ENCODE data around the gene DPP10.

DPP10 gene

DNA sequence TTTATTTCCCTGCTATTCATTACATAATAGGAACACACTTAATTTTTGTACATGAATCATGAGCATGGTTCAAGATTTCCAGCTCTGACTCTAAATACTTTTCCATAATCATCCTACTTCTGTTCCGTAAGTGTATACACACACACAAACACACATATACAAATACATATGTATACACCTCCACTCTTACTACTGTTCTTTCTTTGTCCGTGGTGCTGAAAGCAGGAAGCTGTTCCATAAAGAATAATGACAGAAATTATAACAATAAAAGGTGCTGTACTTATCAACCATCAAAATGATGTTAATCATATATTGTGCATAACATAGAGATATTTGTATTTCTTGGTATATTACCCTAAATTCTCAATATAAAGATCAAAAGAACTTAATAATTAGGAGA lies 776.9 kb downstream of the DPP10 start:
- no peak for DNase-seq (ENCODE audit: low read depth, low spot score)

DNA sequence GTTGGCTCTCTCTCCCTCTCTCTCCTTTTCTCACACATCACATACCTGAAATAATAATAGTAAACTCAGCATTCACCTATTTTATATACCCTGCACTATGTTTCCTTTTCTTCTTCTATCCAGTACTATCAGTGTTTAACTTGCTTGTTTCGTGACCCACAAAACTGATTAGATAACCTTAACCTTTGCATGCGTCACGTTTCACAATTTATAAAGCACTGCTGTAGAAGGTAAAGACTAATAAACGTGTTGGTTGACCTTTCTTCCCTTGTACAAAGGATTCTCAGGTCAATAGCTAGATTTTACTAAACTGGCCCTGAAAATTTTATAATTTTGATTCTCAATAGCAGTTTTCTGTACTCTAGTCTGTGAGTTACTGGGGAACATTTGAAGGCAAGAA lies 791.7 kb downstream of the DPP10 start:
- DNase-seq (ENCODE audit: low read depth, low spot score) = no peak

DNA sequence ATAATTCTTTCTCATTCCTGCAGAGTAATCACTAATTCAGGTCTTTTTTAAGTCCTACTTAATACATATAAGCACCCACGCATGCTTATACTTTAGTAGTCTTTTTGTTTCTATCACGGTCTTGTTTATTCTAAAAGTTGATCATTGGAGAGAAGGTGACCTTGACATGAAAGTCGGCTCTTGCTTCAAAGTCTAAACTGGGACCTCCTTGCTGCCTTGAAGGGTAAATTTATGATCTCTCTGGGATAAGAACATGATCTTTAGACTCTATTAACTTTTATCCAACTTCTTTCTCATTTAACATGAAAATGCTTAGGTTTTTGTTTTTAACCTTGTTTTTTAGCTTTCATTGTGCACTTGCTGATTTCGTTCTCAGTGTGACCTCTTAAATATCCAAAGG lies 792.3 kb downstream of the DPP10 start:
- no peak for DNase-seq (ENCODE audit: low read depth, low spot score)

DNA sequence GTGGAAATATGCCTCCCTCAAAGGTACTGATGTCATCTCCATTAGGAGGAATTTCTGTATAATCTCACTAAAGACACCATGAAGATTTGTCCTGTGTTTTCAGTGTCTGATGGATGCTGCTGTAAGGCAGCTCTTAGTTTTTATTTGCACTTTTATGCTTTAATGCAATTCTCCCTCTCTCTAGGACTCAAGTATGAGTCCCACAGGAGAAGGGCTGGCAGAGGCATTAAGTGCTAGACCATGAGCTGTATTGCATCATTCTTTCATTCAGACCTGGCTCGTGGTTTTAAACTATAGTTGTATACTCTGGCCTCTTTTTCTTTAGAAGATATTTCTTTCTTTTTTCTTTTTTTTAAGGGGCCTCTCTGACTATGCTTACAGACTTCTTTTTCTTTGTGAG lies 805.6 kb downstream of the DPP10 start:
- DNase-seq (ENCODE audit: low read depth, low spot score) = no peak

DNA sequence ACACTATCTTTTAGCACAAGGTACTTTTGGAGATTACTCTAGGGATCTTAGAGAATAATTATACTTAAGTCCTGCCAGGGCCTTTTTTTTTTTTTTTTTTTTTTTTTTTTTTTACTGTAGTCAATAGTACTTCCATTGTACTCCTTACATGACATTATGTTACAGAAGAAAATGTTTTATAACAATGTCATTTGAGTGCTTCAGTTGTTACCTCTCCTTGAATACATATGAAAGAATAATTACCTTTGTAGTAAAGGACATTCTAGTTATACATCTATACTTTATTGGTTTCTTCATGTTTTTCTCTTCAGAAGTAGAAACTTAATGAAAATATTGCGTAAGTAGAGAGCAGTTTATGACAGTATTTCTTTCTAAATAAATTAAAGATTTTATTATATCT lies 834.9 kb downstream of the DPP10 start:
- no peak for DNase-seq (ENCODE audit: low read depth, low spot score)

DNA sequence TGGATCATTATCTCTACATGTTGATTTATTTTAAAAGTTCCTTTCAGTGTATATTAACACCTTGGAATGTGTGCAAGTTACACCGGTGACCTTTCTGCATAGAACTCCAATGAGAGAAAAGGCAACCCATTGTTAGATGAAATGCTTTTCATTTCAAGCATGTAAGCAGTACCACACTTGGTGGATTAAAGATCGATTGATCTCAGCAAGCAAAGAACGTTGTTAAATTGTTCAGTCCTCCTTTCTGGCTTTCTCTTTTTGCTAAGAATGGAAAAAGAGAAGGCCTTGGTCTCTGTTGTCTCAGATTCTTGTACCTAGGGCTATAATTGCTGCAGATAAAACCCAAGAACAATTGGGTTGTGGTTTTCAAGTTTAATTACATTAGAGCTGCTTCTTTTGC lies 843.0 kb downstream of the DPP10 start:
- DNase-seq (ENCODE audit: low read depth, low spot score) = no peak

DNA sequence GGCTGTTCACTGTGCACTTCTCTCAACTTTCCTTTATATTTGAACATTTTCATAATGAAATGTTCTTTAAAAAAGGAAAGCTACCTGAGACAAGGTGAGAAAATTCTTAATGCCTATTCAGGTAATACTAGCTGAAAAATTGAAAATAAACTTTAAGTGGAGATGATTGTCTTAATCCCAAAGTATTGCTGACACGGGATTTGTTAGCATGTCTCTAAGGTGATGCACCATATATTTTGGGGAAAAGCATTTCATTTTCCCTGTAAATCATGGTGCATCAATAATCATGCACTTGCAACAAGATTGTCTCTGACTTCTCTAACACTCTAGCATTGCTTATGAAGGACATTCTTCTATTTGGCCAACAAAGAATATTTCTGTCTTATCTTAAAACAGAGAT lies 848.0 kb downstream of the DPP10 start:
- DNase-seq (ENCODE audit: low read depth, low spot score) = no peak

DNA sequence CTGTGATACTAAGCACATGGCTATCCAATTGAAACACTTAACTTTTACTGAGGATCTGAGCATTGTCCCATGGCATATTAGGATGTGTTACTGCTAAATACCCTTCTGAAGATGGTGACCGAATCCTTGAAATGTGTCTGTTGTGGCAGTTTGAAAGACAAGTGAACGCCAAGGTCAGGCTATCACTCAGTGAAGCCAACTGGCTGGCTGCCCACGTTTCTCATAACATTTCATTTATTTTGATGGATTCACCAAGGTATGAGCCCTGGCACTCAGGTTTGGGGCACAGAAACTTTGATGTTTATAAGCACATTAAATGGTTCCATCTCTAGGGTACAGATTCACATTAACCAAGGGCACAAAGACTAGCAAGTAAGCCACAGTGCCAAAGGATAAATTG lies 850.3 kb downstream of the DPP10 start:
- no peak for DNase-seq (ENCODE audit: low read depth, low spot score)

DNA sequence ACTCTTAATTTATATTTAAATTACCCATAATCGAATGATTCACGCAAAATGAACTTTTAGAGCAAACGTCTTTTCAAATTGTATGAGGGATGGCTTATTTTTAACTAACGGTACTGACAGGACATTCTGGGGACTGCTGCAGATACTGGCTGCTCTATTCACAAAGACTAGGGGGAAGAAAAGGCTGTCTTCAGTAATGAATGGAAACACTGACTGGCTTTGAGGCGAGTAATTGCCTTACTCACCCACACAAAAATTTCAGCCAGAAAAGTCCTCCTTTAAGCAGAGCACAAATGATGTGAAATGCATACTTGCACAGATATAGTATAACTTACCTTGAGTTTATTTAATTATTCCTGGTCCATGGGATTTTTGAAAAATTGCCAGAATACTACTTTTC lies 852.6 kb downstream of the DPP10 start:
- DNase-seq (ENCODE audit: low read depth, low spot score) = no peak

DNA sequence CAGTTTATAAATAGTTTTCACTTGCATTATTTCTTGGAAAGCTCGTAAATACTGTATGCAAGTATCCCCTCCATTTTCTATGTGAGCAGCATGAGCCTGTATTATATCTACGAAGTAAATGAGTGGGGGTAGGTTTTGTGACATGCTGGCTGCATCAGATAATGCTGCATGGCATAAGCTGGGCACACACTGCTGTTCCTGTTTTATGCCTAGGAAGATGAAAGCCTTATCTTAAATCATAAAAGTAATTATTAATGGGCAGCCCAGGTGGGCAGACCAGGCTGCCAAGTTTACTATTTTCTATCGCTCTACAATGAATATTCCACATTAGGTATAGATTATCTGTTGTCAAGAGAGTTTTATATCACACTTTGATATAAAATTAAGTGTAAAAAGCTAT lies 854.6 kb downstream of the DPP10 start:
- DNase-seq (ENCODE audit: low read depth, low spot score) = no peak

DNA sequence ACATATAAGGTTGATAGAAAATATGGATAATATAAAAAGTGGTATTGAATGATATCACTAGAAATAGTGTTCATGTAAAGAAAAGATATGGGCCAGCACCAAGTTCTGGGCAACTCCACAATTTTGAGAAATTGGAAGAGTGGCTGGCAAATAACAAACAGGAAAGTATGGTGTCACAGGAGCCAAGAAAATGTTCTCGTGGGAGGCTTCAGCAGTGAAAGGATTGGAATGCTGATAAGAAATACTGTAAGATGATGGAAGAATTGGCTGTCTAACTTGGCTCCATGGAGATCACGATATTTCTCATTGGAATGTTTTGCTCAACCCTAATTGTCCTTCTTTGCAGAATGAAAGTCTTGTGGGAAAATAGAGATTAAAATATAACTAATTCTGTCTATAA lies 856.8 kb downstream of the DPP10 start:
- DNase-seq (ENCODE audit: low read depth, low spot score) = no peak

DNA sequence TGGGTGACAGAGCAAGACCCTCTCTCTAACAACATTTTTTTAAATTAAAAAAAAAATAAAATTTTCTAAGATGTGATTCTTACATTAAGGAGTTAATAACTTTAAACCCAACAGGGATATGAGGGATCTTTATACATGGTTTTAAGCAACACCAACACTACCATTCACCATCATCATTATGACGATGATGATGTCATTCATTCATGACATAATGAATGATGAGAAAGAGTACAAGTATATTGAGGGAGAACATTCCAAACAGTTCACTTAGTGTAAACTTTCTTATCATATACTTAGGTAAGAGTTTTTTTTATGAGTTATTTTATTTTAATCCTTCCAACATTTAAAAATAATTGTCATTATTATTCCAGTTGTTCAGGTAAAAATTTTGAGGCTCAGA lies 863.3 kb downstream of the DPP10 start:
- no peak for DNase-seq (ENCODE audit: low read depth, low spot score)

DNA sequence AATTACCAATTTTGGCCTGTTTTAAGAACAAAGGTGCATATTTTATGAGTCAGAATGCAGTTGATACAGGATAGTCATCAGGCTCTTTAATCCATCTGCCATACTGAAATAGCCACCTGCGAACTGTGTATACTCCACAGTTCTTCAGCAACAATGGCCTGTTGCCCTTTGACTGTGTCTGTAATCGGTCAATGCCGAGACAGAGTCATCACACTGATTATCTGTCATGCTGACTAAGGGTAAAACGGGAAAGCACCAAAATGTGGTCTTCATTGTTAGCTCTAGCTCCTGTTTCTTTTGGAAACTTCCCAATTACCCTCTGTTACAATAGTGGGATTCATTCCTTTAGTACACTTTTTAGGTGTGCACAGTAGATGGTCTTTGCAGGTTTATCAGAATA lies 871.7 kb downstream of the DPP10 start:
- no peak for DNase-seq (ENCODE audit: low read depth, low spot score)

DNA sequence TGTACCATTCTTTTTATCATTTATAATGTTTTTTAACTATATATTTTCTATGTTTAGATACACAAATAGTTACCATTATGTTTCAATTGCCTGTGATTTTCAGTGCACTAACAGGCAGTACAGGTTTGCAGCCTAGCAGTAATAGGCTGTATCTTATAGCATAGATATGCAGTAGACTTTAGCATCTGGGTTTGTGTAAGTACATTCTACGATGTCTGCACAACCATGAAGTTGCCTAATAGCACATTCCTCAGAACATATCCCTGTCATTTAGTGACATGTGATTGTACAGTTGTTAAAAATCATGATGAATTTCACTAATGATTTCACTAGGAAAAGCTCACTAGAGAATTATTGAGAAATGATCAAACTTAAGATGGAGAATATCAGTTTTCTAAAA lies 884.6 kb downstream of the DPP10 start:
- no peak for DNase-seq (ENCODE audit: low read depth, low spot score)

DNA sequence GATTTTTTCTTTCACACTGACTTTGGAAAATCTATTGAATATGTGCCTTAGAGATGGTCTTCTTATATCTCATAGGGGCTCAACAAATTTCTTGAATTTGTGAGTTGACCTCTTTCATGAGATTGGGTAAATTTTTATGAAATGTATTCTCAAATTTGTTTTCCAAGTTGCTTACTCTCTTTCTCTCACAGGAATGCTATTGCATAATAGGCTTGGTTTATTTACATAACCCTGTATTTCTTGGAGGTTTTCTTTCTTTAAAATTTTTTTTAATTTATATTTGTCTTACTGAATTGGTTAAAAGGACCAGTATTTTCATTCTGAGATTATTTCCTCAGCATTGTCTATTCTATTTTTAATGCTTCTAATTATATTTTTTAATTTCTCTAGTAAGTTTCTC lies 917.1 kb downstream of the DPP10 start:
- no peak for DNase-seq (ENCODE audit: low read depth, low spot score)

DNA sequence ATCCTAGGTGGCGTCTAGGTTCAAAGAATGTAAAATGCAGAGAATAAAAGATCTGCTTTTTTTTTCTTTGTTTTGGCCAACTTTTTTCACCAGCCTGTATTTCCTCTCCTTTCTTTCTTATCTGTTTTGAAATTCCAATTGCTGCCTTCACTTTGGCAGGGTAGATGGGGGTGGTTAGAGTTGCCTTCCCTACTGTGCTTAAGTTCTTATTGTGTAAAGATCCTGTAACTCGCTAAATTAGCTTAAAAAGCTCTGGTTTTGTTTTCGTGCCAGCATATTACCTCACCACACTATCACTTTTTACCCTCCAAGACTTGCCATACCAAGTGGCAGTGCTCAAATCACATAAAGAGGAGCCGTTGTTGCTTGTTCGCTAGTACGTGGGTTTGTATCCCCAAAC lies 921.7 kb downstream of the DPP10 start:
- DNase-seq (ENCODE audit: low read depth, low spot score) = no peak

DNA sequence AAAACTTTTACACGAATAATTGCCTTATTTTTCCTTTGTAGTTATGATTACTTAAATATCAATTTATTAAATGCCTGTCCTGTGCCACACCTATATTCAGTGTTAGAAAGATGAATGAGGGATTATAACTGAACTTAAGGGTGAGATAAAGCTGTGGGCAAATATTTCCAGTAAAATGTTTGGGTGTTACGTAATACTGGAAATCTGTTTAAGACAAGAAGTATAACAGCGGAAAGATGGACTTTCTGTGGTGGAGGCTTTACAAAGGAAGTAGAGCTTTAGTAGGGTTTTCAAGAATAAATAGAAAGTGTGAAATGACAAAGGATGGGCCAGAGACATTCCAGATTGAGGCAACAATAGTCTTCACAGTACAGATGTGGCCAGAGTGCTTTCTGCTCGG lies 927.0 kb downstream of the DPP10 start:
- no peak for DNase-seq (ENCODE audit: low read depth, low spot score)

DNA sequence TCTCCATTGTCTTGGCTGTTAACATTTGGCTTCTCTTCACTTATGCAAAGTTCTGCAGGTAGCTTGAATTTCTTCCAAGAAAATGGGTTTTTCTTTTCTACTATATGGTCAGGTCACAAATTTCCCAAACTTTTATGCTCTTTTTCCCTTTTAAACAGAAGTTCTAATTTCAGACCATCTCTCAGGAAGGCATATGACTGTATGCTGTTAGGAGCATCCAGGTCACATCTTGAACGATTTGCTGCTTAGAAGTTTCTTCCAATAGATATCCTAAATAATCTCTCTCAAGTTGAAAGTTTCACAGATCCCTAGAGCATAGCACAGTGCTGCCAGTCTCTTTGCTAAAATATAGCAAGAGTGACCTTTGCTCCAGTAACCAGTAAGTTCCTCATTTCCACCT lies 932.5 kb downstream of the DPP10 start:
- no peak for DNase-seq (ENCODE audit: low read depth, low spot score)

DNA sequence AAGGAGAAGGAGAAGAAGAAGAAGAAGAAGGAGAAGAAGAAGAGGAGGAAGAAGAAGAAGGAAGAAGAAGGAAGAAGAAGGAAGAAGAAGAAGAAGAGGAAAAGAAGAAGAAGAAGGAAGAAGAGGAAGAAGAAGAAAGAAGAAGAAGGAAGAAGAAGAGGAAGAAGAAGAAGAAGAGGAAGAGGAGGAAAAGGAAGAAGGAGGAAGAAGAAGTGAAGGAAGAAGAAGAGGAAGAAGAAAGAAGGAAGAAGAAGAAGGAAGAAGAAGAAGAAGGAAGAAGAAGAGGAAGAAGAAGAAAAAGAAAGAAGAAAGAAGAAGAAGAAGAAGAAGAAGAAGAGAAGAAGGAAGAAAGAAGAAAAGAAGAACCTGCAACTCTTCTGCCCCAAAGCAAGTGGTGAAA lies 942.0 kb downstream of the DPP10 start:
- no peak for DNase-seq (ENCODE audit: low read depth, low spot score)

DNA sequence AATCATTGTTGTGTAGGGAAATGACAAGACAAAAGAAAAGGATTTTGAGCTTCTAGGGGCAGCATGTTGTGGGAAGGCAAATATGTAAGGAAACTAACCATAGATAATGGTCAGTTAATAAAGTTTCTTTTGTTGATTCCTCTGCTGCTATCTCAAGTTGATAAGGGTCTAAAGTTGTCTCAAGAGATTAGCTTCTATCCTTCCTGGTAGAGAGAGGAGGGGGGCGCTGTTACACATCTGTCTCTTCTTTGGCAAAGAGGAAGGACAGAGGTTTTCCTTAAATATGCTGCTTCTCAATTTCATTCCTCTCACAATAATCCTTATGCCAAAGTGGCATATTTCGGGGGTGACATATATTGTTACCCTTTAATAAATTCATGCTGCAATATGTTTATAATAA lies 944.0 kb downstream of the DPP10 start:
- no peak for DNase-seq (ENCODE audit: low read depth, low spot score)

DNA sequence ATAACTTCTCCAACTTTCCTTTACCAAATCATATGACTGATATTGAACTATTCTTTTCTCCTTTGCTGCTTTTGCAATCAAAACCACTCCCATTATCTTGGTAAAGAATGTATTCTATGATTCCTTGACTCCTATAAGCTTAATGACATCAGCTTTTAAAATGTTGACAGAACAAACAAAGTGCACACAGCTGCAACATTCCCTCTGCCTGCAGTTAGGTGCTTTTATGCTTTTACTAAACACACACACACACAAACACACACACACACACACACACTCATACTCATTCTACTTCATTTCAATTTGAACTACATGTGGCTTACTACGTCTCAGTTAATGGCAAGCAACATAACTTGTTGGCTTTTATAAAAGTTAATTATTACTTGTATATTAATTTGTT lies 946.6 kb downstream of the DPP10 start:
- no peak for DNase-seq (ENCODE audit: low read depth, low spot score)

DNA sequence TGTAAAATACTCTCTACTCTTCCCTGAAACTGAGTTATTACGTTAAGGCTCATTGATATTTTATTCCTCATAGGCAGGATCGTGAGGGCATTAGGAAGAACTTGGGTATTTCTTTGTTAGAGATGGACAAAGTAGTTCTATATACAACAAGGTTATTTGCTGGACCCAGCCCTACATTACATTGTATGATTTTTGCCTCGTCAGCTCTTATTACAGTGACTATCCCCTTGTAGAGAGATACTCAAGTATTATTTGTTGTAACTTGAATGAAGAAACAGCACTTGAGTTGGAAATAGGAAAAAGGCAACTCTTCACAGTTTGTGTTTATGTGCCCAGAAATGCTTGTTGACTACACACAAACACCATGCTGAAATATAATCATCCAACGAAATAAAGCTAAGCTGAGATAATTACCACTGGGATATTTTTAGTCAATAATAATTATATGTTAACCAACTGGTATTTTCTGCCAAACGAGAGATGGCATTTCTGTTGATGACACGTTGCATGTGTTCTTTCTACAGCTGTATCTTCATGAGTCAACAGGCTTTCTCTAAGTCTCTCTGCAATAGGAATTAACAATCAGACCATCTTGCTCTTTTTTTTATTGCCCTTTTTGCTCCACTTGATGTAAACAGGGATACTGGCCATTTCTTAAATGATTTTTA lies 947.6 kb downstream of the DPP10 start:
- DNase-seq (ENCODE audit: low read depth, low spot score) = no peak

DNA sequence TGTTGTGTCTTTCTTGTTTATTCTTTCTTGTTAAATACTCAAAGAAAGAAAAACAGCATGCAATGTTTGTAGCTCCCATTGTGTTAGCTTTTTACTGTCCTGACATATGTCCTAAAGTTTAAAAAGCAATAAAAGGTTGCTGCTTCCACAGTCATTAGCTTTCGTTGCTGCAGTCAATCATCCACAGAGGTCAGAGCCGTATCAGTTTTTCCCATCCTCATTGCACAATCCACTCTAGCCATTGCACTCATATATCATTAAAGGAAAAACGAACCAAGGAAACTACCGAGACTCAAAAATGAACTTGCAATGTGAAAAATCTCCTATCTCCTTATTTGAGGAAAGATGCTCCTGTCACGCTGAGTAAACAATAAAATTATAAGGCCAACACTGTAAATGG lies 954.1 kb downstream of the DPP10 start:
- no peak for DNase-seq (ENCODE audit: low read depth, low spot score)

DNA sequence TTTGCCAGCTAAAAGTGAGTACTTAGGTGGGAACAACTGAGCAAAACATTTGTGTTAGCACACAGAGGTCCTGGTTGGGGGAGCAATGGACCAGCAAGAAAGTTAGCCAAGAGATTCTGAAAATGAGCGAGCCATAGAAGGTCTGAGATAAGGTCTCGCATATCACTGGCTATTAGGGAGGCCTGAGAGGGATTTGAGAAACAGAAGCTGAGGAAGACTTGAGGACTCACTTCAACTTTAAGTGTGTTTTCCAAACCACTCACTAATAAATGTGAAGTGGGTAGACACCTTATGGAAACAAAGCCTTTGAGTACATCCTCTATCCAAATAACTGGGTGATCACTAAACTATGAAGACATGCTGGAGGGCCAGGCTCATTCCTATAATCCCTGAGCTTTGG lies 958.5 kb downstream of the DPP10 start:
- DNase-seq (ENCODE audit: low read depth, low spot score) = no peak

DNA sequence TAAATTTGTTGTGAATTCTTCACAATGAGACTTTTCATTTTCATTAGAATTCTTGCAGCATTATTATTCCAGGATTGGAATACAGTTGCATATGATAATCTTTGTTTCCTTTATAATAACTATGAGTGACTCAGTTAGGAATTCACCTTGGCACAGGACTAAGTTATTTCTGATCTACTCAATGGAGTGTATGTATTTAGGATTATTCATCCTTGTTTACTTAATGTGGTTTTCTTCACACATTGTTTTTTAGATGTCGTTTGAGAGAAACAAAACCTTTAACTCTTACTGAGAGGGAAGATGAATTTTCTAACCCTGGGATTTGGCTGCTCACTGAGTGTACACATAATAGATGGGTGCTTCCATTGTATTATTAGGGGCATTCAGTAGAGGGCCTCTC lies 970.1 kb downstream of the DPP10 start:
- DNase-seq (ENCODE audit: low read depth, low spot score) = no peak

All from smooth muscle cell of the brain vasculature (primary cell).